ENCODE measurements around the gene FADS2. TPM values are rescaled to one million over a fixed set of nuclear protein-coding genes. Genes with fewer than 3 reads are reported as not detected.
A peak's percentile ranks its signal among the peaks of the same experiment; 100 is the strongest.

Gene FADS2
- total RNA-seq, 1 donor from 2014 or later: 402 TPM

- H3K9me3 Mint-ChIP-seq (ENCODE audit: low read depth): no peaks in the 10 kb centered on the region
- no peak overlapping the region for H3K4me3 Mint-ChIP-seq (ENCODE audit: low read depth)
- DNase-seq (ENCODE audit: low spot score, unreplicated experiment): no peak
- peaks cover 2% of the 10 kb centered on the region for H3K4me1 Mint-ChIP-seq (ENCODE audit: low read depth)
- peaks cover 4% of the 10 kb centered on the region for H3K27me3 Mint-ChIP-seq
- H3K36me3 Mint-ChIP-seq (ENCODE audit: insufficient read depth): peaks cover 2% of the 10 kb centered on the region
- TF ChIP-seq CTCF (IDR thresholded peaks at IDR 0.05; ENCODE audit: unreplicated experiment): no peak
- no peak overlapping the region for H3K27ac Mint-ChIP-seq
Measured at GRCh38 chr11:61886643-61887042, 58.5 kb downstream of the FADS2 start.

- Mint-ChIP-seq H3K36me3 (ENCODE audit: insufficient read depth) (peaks cover 2% of the 10 kb centered on the region), H3K4me3 (ENCODE audit: low read depth) (no peak overlapping the region), H3K27ac (no peak overlapping the region), H3K9me3 (ENCODE audit: low read depth) (no peaks in the 10 kb centered on the region), H3K4me1 (ENCODE audit: low read depth) (peaks cover 2% of the 10 kb centered on the region), H3K27me3 (peaks cover 7% of the 10 kb centered on the region)
- DNase-seq (ENCODE audit: low spot score, unreplicated experiment): no peak
- TF ChIP-seq CTCF (IDR thresholded peaks at IDR 0.05; ENCODE audit: unreplicated experiment): no peak
Measured at GRCh38 chr11:61887839-61888494, 59.9 kb downstream of the FADS2 start.

GRCh38 chr11:61888590-61888989, 60.5 kb downstream of the FADS2 start:
- peaks cover 2% of the 10 kb centered on the region for H3K36me3 Mint-ChIP-seq (ENCODE audit: insufficient read depth)

GRCh38 chr11:61889831-61890230, 61.7 kb downstream of the FADS2 start:
- Mint-ChIP-seq H3K27me3 (peaks cover 7% of the 10 kb centered on the region), H3K4me3 (ENCODE audit: low read depth) (peak overlapping the region; percentile 35), H3K9me3 (ENCODE audit: low read depth) (no peaks in the 10 kb centered on the region), H3K36me3 (ENCODE audit: insufficient read depth) (peaks cover 2% of the 10 kb centered on the region), H3K27ac (no peak overlapping the region), H3K4me1 (ENCODE audit: low read depth) (peaks cover 2% of the 10 kb centered on the region)
- DNase-seq (ENCODE audit: low spot score, unreplicated experiment): no peak
- no peak for TF ChIP-seq CTCF (IDR thresholded peaks at IDR 0.05; ENCODE audit: unreplicated experiment)

More at GRCh38 chr11:61888590-61888989, 60.5 kb downstream of the FADS2 start:
- no peak for TF ChIP-seq CTCF (IDR thresholded peaks at IDR 0.05; ENCODE audit: unreplicated experiment)
- no peak for DNase-seq (ENCODE audit: low spot score, unreplicated experiment)
- H3K27ac Mint-ChIP-seq: no peak overlapping the region
- H3K4me1 Mint-ChIP-seq (ENCODE audit: low read depth): peaks cover 2% of the 10 kb centered on the region
- no peaks in the 10 kb centered on the region for H3K9me3 Mint-ChIP-seq (ENCODE audit: low read depth)
- peaks cover 7% of the 10 kb centered on the region for H3K27me3 Mint-ChIP-seq
- H3K4me3 Mint-ChIP-seq (ENCODE audit: low read depth): no peak overlapping the region

GRCh38 chr11:61890529-61891330, 62.6 kb downstream of the FADS2 start:
- peak overlapping the region; percentile 74 for H3K4me3 Mint-ChIP-seq (ENCODE audit: low read depth)
- peaks cover 7% of the 10 kb centered on the region for H3K27me3 Mint-ChIP-seq
- H3K4me1 Mint-ChIP-seq (ENCODE audit: low read depth): peaks cover 2% of the 10 kb centered on the region
- no peak overlapping the region for H3K27ac Mint-ChIP-seq
- TF ChIP-seq CTCF (IDR thresholded peaks at IDR 0.05; ENCODE audit: unreplicated experiment): peak; percentile 33
- peak; percentile 41 for DNase-seq (ENCODE audit: low spot score, unreplicated experiment)
- H3K36me3 Mint-ChIP-seq (ENCODE audit: insufficient read depth): peaks cover 2% of the 10 kb centered on the region
- no peaks in the 10 kb centered on the region for H3K9me3 Mint-ChIP-seq (ENCODE audit: low read depth)

Data from progenitor cell of endocrine pancreas (in vitro differentiated cells).